Measurements from ENCODE around the gene ATPAF2.

- TF ChIP-seq, protein P1, sequence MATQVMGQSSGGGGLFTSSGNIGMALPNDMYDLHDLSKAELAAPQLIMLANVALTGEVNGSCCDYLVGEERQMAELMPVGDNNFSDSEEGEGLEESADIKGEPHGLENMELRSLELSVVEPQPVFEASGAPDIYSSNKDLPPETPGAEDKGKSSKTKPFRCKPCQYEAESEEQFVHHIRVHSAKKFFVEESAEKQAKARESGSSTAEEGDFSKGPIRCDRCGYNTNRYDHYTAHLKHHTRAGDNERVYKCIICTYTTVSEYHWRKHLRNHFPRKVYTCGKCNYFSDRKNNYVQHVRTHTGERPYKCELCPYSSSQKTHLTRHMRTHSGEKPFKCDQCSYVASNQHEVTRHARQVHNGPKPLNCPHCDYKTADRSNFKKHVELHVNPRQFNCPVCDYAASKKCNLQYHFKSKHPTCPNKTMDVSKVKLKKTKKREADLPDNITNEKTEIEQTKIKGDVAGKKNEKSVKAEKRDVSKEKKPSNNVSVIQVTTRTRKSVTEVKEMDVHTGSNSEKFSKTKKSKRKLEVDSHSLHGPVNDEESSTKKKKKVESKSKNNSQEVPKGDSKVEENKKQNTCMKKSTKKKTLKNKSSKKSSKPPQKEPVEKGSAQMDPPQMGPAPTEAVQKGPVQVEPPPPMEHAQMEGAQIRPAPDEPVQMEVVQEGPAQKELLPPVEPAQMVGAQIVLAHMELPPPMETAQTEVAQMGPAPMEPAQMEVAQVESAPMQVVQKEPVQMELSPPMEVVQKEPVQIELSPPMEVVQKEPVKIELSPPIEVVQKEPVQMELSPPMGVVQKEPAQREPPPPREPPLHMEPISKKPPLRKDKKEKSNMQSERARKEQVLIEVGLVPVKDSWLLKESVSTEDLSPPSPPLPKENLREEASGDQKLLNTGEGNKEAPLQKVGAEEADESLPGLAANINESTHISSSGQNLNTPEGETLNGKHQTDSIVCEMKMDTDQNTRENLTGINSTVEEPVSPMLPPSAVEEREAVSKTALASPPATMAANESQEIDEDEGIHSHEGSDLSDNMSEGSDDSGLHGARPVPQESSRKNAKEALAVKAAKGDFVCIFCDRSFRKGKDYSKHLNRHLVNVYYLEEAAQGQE (IDR thresholded peaks at IDR 0.05; ENCODE audit: insufficient read depth in 1 of 2, low read depth in 2 of 2, low read length in 2 of 2) = no peak
- TF ChIP-seq TAF1 (IDR thresholded peaks at IDR 0.05; ENCODE audit: borderline replicate concordance, insufficient read depth, low read length) (no peak), POLR2AphosphoS5 (IDR thresholded peaks at IDR 0.05; ENCODE audit: low read depth, low read length) (no peak), FOXP2 (optimal IDR thresholded peaks at IDR 0.05; ENCODE audit: borderline replicate concordance, extremely low read depth, extremely low read length, insufficient read depth) (no peak)
Measured at GRCh38 chr17:18020971-18021370, 18.0 kb downstream of the ATPAF2 start.
